Measurements from ENCODE around the gene B4GALT1. TPM values are rescaled to one million over a fixed set of nuclear protein-coding genes. Genes with fewer than 3 reads are reported as not detected.

B4GALT1 gene
- total RNA-seq, 1 experiment from 2014 or later: 31.4 TPM

- intact Hi-C loops (cut with micrococcal nuclease): no loop called here
- Histone ChIP-seq H3K4me3 (replicated peaks in 1 of 2; ENCODE audit: low read depth in 1 of 2, low read length in 2 of 2) (no peak overlapping the region), H3K9ac (ENCODE audit: low read length) (no peak overlapping the region), H3K4me2 (ENCODE audit: low read length) (peak overlapping the region; percentile 20; the same call in 1 of the 2 replicates), H3K9me3 (ENCODE audit: control insufficient read depth in 1 of 2, insufficient read depth in 1 of 2, low read depth in 1 of 2, low read length in 2 of 2) (no peaks in the 10 kb centered on the region), H3K9me2 (ENCODE audit: insufficient read depth) (no peaks in the 10 kb centered on the region), H3K27me3 (ENCODE audit: insufficient read depth, low read length) (no peaks in the 10 kb centered on the region), H2AFZ (ENCODE audit: low read depth, low read length, poor library complexity, severe bottlenecking) (no peak overlapping the region), H3K79me2 (ENCODE audit: insufficient read depth, low read length) (no peaks in the 10 kb centered on the region), H4K20me1 (ENCODE audit: insufficient read depth) (no peaks in the 10 kb centered on the region), H3K27ac (ENCODE audit: low read depth, low read length) (no peak overlapping the region), H3K36me3 (ENCODE audit: control insufficient read depth in 1 of 2, insufficient read depth in 2 of 2, low read length in 2 of 2) (no peaks in the 10 kb centered on the region), H3K4me1 (ENCODE audit: control insufficient read depth in 1 of 2, insufficient read depth in 2 of 2, low read length in 2 of 2) (peaks cover 9 to 29% of the 10 kb centered on the region in 2 experiments; a peak in 3 of 4 replicates)
- no peak for ATAC-seq
- ChIA-PET RAD21 (ENCODE audit: low non-redundant PET in 1 of 2, low total read pairs in 2 of 2, uncharacterized antibody in 2 of 2, unreplicated experiment in 2 of 2) (no interaction called here), POLR2A (no interaction called here), CTCF (no interaction called here)
- DNase-seq (ENCODE audit: low read depth, low spot score): no peak
- TF ChIP-seq POLR2AphosphoS5 (IDR thresholded peaks at IDR 0.05; ENCODE audit: low read depth, low read length): no peak
- no peak for TF ChIP-seq ATF3 (IDR thresholded peaks at IDR 0.05)
- no peak for TF ChIP-seq EZH2phosphoT487 (IDR thresholded peaks at IDR 0.05; ENCODE audit: borderline replicate concordance)
- TF ChIP-seq ZNF274 (IDR thresholded peaks at IDR 0.05; ENCODE audit: low read depth, low read length): no peak
- TF ChIP-seq RAD21 (IDR thresholded peaks at IDR 0.05; ENCODE audit: low read depth): no peak
- TF ChIP-seq ZFX (IDR thresholded peaks at IDR 0.05): no peak
- no peak for TF ChIP-seq SP1 (IDR thresholded peaks at IDR 0.05; ENCODE audit: low read depth)
- TF ChIP-seq JUND (IDR thresholded peaks at IDR 0.05): no peak
- TF ChIP-seq ELF1 (IDR thresholded peaks at IDR 0.05; ENCODE audit: borderline replicate concordance, low read depth): no peak
- no peak for TF ChIP-seq MAX (IDR thresholded peaks at IDR 0.05)
- TF ChIP-seq FOSL1 (IDR thresholded peaks at IDR 0.05; ENCODE audit: low read depth): no peak
- TF ChIP-seq, protein P1, sequence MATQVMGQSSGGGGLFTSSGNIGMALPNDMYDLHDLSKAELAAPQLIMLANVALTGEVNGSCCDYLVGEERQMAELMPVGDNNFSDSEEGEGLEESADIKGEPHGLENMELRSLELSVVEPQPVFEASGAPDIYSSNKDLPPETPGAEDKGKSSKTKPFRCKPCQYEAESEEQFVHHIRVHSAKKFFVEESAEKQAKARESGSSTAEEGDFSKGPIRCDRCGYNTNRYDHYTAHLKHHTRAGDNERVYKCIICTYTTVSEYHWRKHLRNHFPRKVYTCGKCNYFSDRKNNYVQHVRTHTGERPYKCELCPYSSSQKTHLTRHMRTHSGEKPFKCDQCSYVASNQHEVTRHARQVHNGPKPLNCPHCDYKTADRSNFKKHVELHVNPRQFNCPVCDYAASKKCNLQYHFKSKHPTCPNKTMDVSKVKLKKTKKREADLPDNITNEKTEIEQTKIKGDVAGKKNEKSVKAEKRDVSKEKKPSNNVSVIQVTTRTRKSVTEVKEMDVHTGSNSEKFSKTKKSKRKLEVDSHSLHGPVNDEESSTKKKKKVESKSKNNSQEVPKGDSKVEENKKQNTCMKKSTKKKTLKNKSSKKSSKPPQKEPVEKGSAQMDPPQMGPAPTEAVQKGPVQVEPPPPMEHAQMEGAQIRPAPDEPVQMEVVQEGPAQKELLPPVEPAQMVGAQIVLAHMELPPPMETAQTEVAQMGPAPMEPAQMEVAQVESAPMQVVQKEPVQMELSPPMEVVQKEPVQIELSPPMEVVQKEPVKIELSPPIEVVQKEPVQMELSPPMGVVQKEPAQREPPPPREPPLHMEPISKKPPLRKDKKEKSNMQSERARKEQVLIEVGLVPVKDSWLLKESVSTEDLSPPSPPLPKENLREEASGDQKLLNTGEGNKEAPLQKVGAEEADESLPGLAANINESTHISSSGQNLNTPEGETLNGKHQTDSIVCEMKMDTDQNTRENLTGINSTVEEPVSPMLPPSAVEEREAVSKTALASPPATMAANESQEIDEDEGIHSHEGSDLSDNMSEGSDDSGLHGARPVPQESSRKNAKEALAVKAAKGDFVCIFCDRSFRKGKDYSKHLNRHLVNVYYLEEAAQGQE (IDR thresholded peaks at IDR 0.05; ENCODE audit: low read depth): no peak
- no peak for TF ChIP-seq TCF7L2 (IDR thresholded peaks at IDR 0.05; ENCODE audit: borderline replicate concordance, extremely low read depth, insufficient read depth, insufficient read length)
- no peak for TF ChIP-seq SRF (IDR thresholded peaks at IDR 0.05; ENCODE audit: low read depth)
- no TSS peak for BruUV-seq (replicated peaks)
These were observed 36.0 kb downstream of the B4GALT1 start for GRCh38 chr9:33130961-33131789.

Data from HCT116 (cell line).